ENCODE data around the gene CSNK2B. TPM values are rescaled to one million over a fixed set of nuclear protein-coding genes. Genes with fewer than 3 reads are reported as not detected.

The CSNK2B gene
- total and polyA plus RNA-seq, 9 of the 15 experiments (the other 6 are each of a cell fraction or from before 2014, with no cell fraction given): 120 to 1,126 (median 529) TPM

DNA sequence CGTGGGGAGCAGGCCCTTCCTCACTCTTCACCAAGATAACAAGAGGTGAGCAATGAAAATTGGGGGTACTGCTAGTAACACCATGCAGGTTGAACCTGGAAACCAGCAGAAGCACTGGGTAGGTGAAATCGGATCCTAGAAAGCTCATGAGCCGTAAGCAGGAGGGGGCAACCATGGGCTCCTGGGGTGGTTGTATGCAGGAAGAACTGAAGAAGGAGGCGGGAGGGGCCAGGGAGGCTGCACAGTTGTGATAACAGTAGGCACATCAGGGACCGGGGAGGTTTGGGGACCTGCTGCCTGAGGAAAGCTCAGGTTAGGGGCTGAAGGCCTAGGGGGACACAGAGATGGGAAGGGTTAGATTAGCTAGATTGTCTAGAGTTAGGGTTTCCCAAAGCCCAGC, 20.6 kb downstream of the CSNK2B start (continued):
- TF ChIP-seq TFAP4 (CRISPR knock-in tag; IDR thresholded peaks at IDR 0.05; ENCODE audit: borderline replicate concordance) (0 out of 2 replicates have a peak, but pooled peaks have one; percentile 6), CBX1 (IDR thresholded peaks at IDR 0.05; ENCODE audit: low read depth) (no peak), TAF1 (IDR thresholded peaks at IDR 0.05; ENCODE audit: control insufficient read depth, extremely low read depth, insufficient read depth, low read length, severe bottlenecking) (peak; percentile 1), YBX1 (IDR thresholded peaks at IDR 0.05) (no peak), MYNN (IDR thresholded peaks at IDR 0.05) (peak; percentile 51; the same call in 1 of the 2 replicates), MYNN (CRISPR knock-in tag; IDR thresholded peaks at IDR 0.05) (no peak), UBTF (IDR thresholded peaks at IDR 0.05; ENCODE audit: borderline replicate concordance in 1 of 2, low read depth in 2 of 2, low read length in 2 of 2) (no peak), KDM2B (CRISPR knock-in tag; IDR thresholded peaks at IDR 0.05) (no peak), SOX6 (IDR thresholded peaks at IDR 0.05) (no peak), RFX1 (IDR thresholded peaks at IDR 0.05) (no peak), EP400 (IDR thresholded peaks at IDR 0.05) (no peak), MXI1 (IDR thresholded peaks at IDR 0.05; ENCODE audit: low read depth, low read length) (no peak), HLTF (IDR thresholded peaks at IDR 0.05) (peak; percentile 70), TFAM (CRISPR knock-in tag; conservative IDR thresholded peaks at IDR 0.05) (no peak), TCF3 (CRISPR knock-in tag; IDR thresholded peaks at IDR 0.05) (peak; percentile 81), MTF1 (CRISPR knock-in tag; IDR thresholded peaks at IDR 0.05; ENCODE audit: borderline replicate concordance) (no peak), TRIM24 (IDR thresholded peaks at IDR 0.05) (0 out of 4 replicates have a peak, but pooled peaks of 1 of the 2 experiments have one; percentile 49), MBD1 (CRISPR knock-in tag; IDR thresholded peaks at IDR 0.05) (no peak), ZNF24 (IDR thresholded peaks at IDR 0.05) (0 out of 2 replicates have a peak, but pooled peaks have one; percentile 14), CREM (IDR thresholded peaks at IDR 0.05; ENCODE audit: low read depth) (0 out of 2 replicates have a peak, but pooled peaks have one; percentile 44), ZBTB2 (IDR thresholded peaks at IDR 0.05) (peak; percentile 51; the same call in 1 of the 2 replicates)
- TF ChIP-seq, protein P1, sequence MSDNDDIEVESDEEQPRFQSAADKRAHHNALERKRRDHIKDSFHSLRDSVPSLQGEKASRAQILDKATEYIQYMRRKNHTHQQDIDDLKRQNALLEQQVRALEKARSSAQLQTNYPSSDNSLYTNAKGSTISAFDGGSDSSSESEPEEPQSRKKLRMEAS (CRISPR knock-in tag; IDR thresholded peaks at IDR 0.05): 0 out of 2 replicates have a peak, but pooled peaks have one; percentile 30
- TF ChIP-seq, protein P2, sequence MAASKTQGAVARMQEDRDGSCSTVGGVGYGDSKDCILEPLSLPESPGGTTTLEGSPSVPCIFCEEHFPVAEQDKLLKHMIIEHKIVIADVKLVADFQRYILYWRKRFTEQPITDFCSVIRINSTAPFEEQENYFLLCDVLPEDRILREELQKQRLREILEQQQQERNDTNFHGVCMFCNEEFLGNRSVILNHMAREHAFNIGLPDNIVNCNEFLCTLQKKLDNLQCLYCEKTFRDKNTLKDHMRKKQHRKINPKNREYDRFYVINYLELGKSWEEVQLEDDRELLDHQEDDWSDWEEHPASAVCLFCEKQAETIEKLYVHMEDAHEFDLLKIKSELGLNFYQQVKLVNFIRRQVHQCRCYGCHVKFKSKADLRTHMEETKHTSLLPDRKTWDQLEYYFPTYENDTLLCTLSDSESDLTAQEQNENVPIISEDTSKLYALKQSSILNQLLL (CRISPR knock-in tag; IDR thresholded peaks at IDR 0.05; ENCODE audit: borderline replicate concordance): no peak
